CD14-positive monocyte (primary cell): Measurements from ENCODE around the gene TEX261. TPM values are rescaled to one million over a fixed set of nuclear protein-coding genes. Genes with fewer than 3 reads are reported as not detected.
A peak's percentile ranks its signal among the peaks of the same experiment; 100 is the strongest.

Source experiments
- DNase-seq, 3 donors: peaks; one replicate each; pipeline ENCODE4 v3.0.0-alpha.2; 2011 to 2022
- H2AFZ ChIP-seq: 2 replicates; pipeline ENCODE4 v1.6.0; 2012; ENCODE audit warnings: mild to moderate bottlenecking, low read depth, low read length, inconsistent platforms; ENCODE audit not compliant: insufficient read depth, poor library complexity, severe bottlenecking
- H3K27ac ChIP-seq, 2 donors: 1 replicate in 1 of 2; 2 replicates in 1 of 2; pipeline ENCODE4 v1.5.1; 2012 to 2013; ENCODE audit warnings: low read length in 2 of 2, control low read depth in 1 of 2, inconsistent platforms in 1 of 2, low read depth in 1 of 2, mild to moderate bottlenecking in 1 of 2
- H3K27me3 ChIP-seq, 2 donors: one replicate each; pipeline versions ENCODE4 v1.6.0 to v1.6.1; 2011 to 2013; ENCODE audit warnings: low read length in 2 of 2; ENCODE audit not compliant: control insufficient read depth in 2 of 2, insufficient read depth in 2 of 2
- H3K36me3 ChIP-seq, 2 donors: replicated peaks in 1 of 2; 1 replicate in 1 of 2; 2 replicates in 1 of 2; pipeline versions ENCODE4 v1.5.1 to v1.6.1; 2012 to 2013; ENCODE audit warnings: low read length in 2 of 2, control low read depth in 1 of 2, inconsistent platforms in 1 of 2, mild to moderate bottlenecking in 1 of 2; ENCODE audit not compliant: insufficient read depth in 2 of 2, control insufficient read depth in 1 of 2
- H3K4me1 ChIP-seq, 2 donors: 1 replicate in 1 of 2; 2 replicates in 1 of 2; pipeline versions ENCODE4 v1.5.1 to v1.6.1; 2012 to 2013; ENCODE audit warnings: low read length in 2 of 2, control low read depth in 1 of 2, inconsistent platforms in 1 of 2, mild to moderate bottlenecking in 1 of 2, moderate library complexity in 1 of 2; ENCODE audit not compliant: insufficient read depth in 2 of 2, control insufficient read depth in 1 of 2
- H3K4me2 ChIP-seq: replicated peaks from 2 replicates; pipeline ENCODE3; 2012; ENCODE audit warnings: low read length, moderate library complexity, mild to moderate bottlenecking; ENCODE audit not compliant: poor library complexity, severe bottlenecking; ENCODE audit errors: extremely low read depth
- H3K4me3 ChIP-seq, 3 experiments: fragments of 200-600 bp in 1 of 3; sonication (generic) in 1 of 3; replicated peaks in 1 of 3; 1 replicate in 2 of 3; 2 replicates in 1 of 3; pipeline ENCODE4 v1.5.1; 2011 to 2013; ENCODE audit warnings: low read length in 3 of 3, mild to moderate bottlenecking in 3 of 3, control low read depth in 2 of 3, low read depth in 2 of 3, inconsistent platforms in 1 of 3, moderate library complexity in 1 of 3
- H3K79me2 ChIP-seq: 2 replicates; pipeline ENCODE4 v1.6.0; 2012; ENCODE audit warnings: mild to moderate bottlenecking, control low read depth, inconsistent platforms, low read length, moderate library complexity; ENCODE audit not compliant: insufficient read depth
- H3K9ac ChIP-seq: 2 replicates; pipeline ENCODE4 v1.6.0; 2017; ENCODE audit warnings: low read length, mild to moderate bottlenecking; ENCODE audit not compliant: insufficient read depth, poor library complexity, severe bottlenecking
- H3K9me3 ChIP-seq, 2 donors: replicated peaks in 1 of 2; 1 replicate in 1 of 2; 2 replicates in 1 of 2; pipeline versions ENCODE4 v1.5.1 to v1.6.1; 2012 to 2013; ENCODE audit warnings: low read length in 2 of 2, control low read depth in 1 of 2; ENCODE audit not compliant: control insufficient read depth in 1 of 2, insufficient read depth in 1 of 2
- H4K20me1 ChIP-seq: 2 replicates; pipeline ENCODE4 v1.6.0; 2012; ENCODE audit warnings: mild to moderate bottlenecking, low read length, control low read depth, moderate library complexity; ENCODE audit not compliant: insufficient read depth
- H3K27ac Mint-ChIP-seq, 7 donors: one replicate each; pipeline ENCODE4 v1.8.0; 2020; ENCODE audit warnings: mild to moderate bottlenecking in 7 of 7, mixed read lengths in 7 of 7, moderate library complexity in 6 of 7, inconsistent platforms in 2 of 7
- H3K27me3 Mint-ChIP-seq, 3 donors: one replicate each; pipeline ENCODE4 v1.8.0; 2021 to 2022; ENCODE audit warnings: low read depth in 3 of 3, mild to moderate bottlenecking in 3 of 3, mixed read lengths in 3 of 3, moderate library complexity in 3 of 3, inconsistent platforms in 1 of 3
- H3K36me3 Mint-ChIP-seq, 2 donors: one replicate each; pipeline ENCODE4 v1.8.0; 2020; ENCODE audit warnings: mixed read lengths in 2 of 2, inconsistent platforms in 1 of 2, mild to moderate bottlenecking in 1 of 2
- H3K4me1 Mint-ChIP-seq: one replicate; pipeline ENCODE4 v1.8.0; 2020; ENCODE audit warnings: mild to moderate bottlenecking, mixed read lengths
- H3K4me3 Mint-ChIP-seq, 2 donors: one replicate each; pipeline ENCODE4 v1.8.0; 2020; ENCODE audit warnings: mild to moderate bottlenecking in 2 of 2, mixed read lengths in 2 of 2, moderate library complexity in 1 of 2
- H3K9me3 Mint-ChIP-seq, 7 donors: one replicate each; pipeline ENCODE4 v1.8.0; 2020 to 2022; ENCODE audit warnings: mixed read lengths in 7 of 7, mild to moderate bottlenecking in 6 of 7, moderate library complexity in 6 of 7, inconsistent platforms in 2 of 7
- WGBS: methylation state at CpG from one replicate; pipeline ENCODE4 v1.1.5; 2013; ENCODE audit warnings: missing lambda C conversion rate; ENCODE audit not compliant: insufficient coverage; 5-methylcytosine and 5-hydroxymethylcytosine counted together
- intact Hi-C, 2 donors: fragments of 100-400 bp; cut with micrococcal nuclease; formaldehyde crosslinking; loops; one replicate each; pipeline versions ENCODE4 v1.15.0 to v1.15.1; 2023
- polyA plus RNA-seq, 3 donors: library from polyadenylated mRNA; depleted of rRNA in 1 of 3; unstranded in 2 of 3; stranded (reverse) in 1 of 3; fragments of 300-500 nt in 2 of 3; fragments of >200 nt in 1 of 3; fragmentation: Illumina TruSeq in 2 of 3; gene quantifications; 1 replicate in 2 of 3; 2 replicates in 1 of 3; pipeline ENCODE4 v1.2.3, GENCODE V29; 2012 to 2021
- TF ChIP-seq, protein P1 (sequence below): fragments of 200-600 bp; IDR thresholded peaks from one replicate; pipeline ENCODE4 v1.8.0; 2022; ENCODE audit warnings: antibody characterized with exemption, mild to moderate bottlenecking

Gene TEX261
- polyA plus RNA-seq, 3 donors, result 20.1 to 32.2 (median 30.6) TPM

DNA sequence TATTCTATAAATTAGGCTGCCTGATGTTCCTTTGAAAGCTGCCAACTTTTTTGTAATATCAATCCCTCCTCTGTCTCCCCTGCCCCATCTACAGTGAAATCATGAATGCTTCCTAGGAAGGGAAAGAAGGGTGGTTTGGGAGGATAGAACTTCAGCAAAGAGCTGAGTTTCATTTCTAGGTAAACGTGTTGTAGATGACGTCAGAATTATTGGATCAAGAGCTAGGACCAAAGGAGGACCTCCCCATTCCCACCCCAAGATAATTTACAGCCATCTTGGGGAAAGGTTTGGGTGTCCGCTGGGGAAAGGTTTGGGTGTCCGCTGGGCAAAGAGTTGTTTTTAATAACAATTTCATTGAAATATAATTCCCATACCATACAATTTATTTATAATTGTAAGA lies 27.5 kb downstream of the TEX261 start:
- Histone ChIP-seq H3K79me2 (no peaks in the 10 kb centered on the region), H3K4me1 (peaks cover 9 to 10% of the 10 kb centered on the region in 2 donors), H3K9ac (no peak overlapping the region), H3K9me3 (no peaks in the 10 kb centered on the region), H3K4me2 (no peak overlapping the region), H4K20me1 (no peaks in the 10 kb centered on the region), H2AFZ (no peak overlapping the region), H3K4me3 (no peak overlapping the region), H3K27me3 (peaks cover 11 to 39% of the 10 kb centered on the region in 2 donors), H3K27ac (no peak overlapping the region), H3K36me3 (no peaks in the 10 kb centered on the region)
- intact Hi-C loops, result no loop called here
- Mint-ChIP-seq H3K27ac (no peak overlapping the region), H3K4me1 (peaks cover 7% of the 10 kb centered on the region), H3K36me3 (peaks cover 0 to 2% of the 10 kb centered on the region in 2 donors), H3K27me3 (peaks cover 29 to 66% (median 65%) of the 10 kb centered on the region in 3 donors), H3K4me3 (peak overlapping the region in 1 of 2 donors; percentile 28), H3K9me3 (peaks cover 0 to 4% (median 2%) of the 10 kb centered on the region in 7 donors)
- DNase-seq, result no peak
- no CpG with 5 or more reads among the region's 4 CpGs for WGBS
- TF ChIP-seq, protein P1, sequence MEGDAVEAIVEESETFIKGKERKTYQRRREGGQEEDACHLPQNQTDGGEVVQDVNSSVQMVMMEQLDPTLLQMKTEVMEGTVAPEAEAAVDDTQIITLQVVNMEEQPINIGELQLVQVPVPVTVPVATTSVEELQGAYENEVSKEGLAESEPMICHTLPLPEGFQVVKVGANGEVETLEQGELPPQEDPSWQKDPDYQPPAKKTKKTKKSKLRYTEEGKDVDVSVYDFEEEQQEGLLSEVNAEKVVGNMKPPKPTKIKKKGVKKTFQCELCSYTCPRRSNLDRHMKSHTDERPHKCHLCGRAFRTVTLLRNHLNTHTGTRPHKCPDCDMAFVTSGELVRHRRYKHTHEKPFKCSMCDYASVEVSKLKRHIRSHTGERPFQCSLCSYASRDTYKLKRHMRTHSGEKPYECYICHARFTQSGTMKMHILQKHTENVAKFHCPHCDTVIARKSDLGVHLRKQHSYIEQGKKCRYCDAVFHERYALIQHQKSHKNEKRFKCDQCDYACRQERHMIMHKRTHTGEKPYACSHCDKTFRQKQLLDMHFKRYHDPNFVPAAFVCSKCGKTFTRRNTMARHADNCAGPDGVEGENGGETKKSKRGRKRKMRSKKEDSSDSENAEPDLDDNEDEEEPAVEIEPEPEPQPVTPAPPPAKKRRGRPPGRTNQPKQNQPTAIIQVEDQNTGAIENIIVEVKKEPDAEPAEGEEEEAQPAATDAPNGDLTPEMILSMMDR, result no peak

DNA sequence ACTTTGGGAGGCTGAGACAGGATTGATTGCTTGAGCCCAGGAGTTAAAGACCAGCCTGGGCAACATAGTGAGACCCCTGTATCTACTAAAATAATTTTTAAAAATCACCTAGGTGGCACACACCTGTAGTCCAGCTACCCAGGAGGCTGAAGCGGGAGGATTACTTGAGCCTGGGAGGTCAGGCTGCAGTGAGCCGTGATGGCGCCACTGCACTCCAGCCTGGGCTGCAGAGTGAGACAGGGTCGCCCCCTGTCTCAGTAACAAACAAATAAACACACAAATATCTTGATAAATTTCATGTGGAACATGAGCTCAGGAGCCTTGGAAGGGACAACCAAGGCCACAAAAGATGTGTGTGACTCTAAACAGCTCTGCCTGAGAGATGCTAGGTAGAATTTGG lies 28.0 kb downstream of the TEX261 start:
- peaks cover 29 to 66% (median 65%) of the 10 kb centered on the region in 3 donors for H3K27me3 Mint-ChIP-seq
- 100% methylated on average over 1 of the region's 4 CpGs for WGBS

More for the DNA sequence above, 28.0 kb downstream of the TEX261 start:
- H3K4me1 Mint-ChIP-seq, result peaks cover 7% of the 10 kb centered on the region
- TF ChIP-seq, protein P1, result no peak
- Histone ChIP-seq H4K20me1 (no peaks in the 10 kb centered on the region), H3K4me2 (no peak overlapping the region), H3K9me3 (no peaks in the 10 kb centered on the region), H3K27ac (no peak overlapping the region), H2AFZ (no peak overlapping the region), H3K9ac (no peak overlapping the region), H3K79me2 (no peaks in the 10 kb centered on the region), H3K4me1 (peaks cover 9 to 10% of the 10 kb centered on the region in 2 donors), H3K4me3 (no peak overlapping the region), H3K36me3 (no peaks in the 10 kb centered on the region), H3K27me3 (peaks cover 9 to 39% of the 10 kb centered on the region in 2 donors)
- H3K9me3 Mint-ChIP-seq, result peaks cover 0 to 4% (median 2%) of the 10 kb centered on the region in 7 donors
- intact Hi-C loops, result no loop called here
- DNase-seq, result no peak
- no peak overlapping the region for H3K27ac Mint-ChIP-seq
- H3K36me3 Mint-ChIP-seq, result peaks cover 0 to 2% of the 10 kb centered on the region in 2 donors
- H3K4me3 Mint-ChIP-seq, result peak overlapping the region in 1 of 2 donors; percentile 28
